Measurements from ENCODE around the gene NCAM1.

GRCh38 chr11:113319085-113319484, 357.9 kb downstream of the NCAM1 start:
- TF ChIP-seq POLR2A (IDR thresholded peaks at IDR 0.05) (no peak), CTCF (IDR thresholded peaks at IDR 0.05) (no peak)
